ENCODE data around the gene ASXL1.

DNA sequence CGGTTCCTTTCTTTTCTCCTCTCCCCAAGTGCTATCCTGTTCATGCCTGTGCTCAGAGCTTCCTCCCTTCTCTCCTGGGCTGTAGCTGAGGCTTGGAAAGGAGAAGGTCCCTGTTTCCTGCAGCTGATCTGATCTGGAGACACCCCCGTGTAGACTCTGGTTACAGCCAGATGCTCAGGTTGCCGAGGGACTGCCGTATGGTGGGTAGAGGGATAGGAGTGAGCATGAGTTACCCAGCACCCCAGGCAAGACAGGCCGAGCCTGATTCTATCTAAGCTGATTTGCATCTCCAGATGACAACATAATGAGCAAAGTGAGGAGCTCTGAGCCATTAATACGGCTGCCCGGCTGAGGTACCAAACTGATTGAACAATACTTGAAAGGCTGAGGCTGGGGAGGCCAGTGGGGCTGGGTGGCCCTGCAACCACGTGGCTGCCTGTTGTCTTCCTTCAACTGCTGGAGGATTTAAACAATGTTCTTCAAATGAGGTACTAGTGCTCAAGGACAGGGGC, 91.8 kb downstream of the ASXL1 start:
- TF ChIP-seq POLR2A (IDR thresholded peaks at IDR 0.05), result no peak
- TF ChIP-seq, protein P1, sequence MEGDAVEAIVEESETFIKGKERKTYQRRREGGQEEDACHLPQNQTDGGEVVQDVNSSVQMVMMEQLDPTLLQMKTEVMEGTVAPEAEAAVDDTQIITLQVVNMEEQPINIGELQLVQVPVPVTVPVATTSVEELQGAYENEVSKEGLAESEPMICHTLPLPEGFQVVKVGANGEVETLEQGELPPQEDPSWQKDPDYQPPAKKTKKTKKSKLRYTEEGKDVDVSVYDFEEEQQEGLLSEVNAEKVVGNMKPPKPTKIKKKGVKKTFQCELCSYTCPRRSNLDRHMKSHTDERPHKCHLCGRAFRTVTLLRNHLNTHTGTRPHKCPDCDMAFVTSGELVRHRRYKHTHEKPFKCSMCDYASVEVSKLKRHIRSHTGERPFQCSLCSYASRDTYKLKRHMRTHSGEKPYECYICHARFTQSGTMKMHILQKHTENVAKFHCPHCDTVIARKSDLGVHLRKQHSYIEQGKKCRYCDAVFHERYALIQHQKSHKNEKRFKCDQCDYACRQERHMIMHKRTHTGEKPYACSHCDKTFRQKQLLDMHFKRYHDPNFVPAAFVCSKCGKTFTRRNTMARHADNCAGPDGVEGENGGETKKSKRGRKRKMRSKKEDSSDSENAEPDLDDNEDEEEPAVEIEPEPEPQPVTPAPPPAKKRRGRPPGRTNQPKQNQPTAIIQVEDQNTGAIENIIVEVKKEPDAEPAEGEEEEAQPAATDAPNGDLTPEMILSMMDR (IDR thresholded peaks at IDR 0.05), result no peak
